GM19452 (cell line): ENCODE data around the gene CHD9.
"Not testable (repeated sequence)": the region's sequence is repeated elsewhere in the genome, so short reads cannot be mapped to it uniquely, and the experiment has no call there.

Experiments used
- ATAC-seq: cut with Tn5 transposase; IDR thresholded peaks from one replicate; pipeline ENCODE4 v1.9.1; 2021; ENCODE audit not compliant: unreplicated experiment

The CHD9 gene

DNA sequence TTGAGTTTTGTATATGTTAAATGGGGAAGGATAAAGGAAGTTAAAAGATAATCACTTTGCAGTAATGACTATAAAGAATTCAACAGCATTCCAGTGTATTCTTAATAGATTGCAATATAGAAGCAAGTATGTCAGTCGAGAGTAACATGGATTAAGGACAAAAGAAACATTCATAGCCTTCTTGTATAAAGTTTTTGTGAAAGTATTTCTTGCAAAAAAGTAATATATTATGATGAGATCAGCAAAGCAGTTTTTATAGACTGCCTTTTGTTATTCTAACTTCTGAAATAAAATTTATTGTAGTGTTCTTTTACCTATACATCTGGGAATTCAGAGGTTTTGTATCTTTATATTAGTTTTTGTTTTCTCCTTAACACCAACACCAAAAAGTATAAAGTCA lies 194.5 kb downstream of the CHD9 start:
- no peak for ATAC-seq

DNA sequence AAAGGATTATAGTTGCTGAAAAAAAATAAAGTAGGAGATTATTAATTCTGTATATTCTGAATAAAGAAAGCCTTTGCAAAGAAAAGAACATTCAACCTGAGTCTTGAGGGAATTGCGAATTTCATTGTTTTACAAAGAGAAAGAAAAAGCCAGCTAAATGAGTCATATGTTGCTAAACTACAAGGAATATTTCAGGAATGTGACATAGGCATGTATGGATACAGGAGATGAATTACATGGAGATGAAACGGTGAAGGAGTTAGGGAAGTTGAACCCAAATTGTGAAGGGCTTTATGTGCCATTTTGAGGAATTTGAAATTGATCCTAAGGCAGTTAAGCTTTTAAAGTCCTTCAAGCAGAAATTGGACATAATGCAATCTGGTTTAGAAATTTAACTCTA lies 202.2 kb downstream of the CHD9 start:
- no peak for ATAC-seq

DNA sequence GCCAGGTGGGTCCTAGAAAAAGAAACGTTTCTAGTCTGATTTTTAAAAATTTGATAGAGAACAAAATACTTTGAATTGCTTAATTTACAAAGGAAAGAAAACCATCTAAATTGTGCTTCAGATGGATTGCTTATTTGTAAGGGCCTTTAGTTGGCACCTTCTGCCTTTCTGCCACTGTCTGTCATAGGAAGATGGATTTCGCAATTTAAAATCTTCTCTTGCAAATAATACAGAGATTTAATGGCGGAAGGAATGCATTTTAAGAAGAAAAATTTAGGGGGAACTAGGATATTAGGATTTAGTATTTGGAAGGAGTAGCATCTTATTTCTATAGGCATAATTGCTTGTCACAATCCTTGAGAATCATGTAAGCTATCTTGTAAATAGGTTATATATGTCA lies 204.0 kb downstream of the CHD9 start:
- no peak for ATAC-seq

- no peak for ATAC-seq
Observed at GRCh38 chr16:53261276-53261675, 206.5 kb downstream of the CHD9 start.

GRCh38 chr16:53262645-53263044 lies 207.9 kb downstream of the CHD9 start:
- no peak for ATAC-seq

DNA sequence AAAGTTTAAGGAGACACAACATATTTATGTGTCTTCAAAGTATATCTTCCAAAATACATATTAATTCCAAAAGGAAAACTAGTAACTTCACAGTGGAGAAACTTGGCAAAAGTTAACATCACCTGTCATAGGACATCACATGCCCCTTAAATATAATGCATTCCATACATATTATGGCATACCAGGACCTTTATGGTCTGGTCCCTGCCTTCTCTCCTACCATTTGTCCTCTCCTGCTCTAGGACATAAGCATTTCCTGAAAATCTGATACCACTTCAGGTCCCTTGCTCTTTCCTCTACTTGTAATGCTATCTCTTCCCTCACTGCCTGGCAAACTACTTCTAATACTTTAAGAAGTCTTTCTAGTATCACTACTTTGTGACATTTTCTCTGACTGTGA lies 211.4 kb downstream of the CHD9 start:
- ATAC-seq, result no peak

GRCh38 chr16:53278498-53278897 lies 223.7 kb downstream of the CHD9 start:
- not testable (repeated sequence) for ATAC-seq

GRCh38 chr16:53281280-53281679 lies 226.5 kb downstream of the CHD9 start:
- ATAC-seq, result no peak

DNA sequence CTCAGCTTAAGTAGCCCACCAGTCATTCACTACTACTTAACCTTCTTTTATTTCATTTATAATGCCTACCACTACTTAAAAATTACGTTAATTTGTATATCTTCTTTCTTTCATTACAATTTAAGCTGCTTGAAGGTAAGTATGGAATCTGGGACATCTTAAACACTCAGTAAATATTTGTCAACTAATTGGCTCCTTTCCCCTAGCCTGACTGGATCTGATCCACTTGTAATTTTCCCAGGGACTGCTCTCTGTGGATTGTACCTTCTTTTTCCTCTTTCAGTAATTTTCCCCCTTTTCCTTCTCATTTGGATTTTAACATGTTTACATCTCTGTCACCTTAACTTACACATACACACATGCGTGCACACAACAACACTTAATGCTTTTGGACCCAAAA lies 227.1 kb downstream of the CHD9 start:
- no peak for ATAC-seq

GRCh38 chr16:53282328-53282727 lies 227.5 kb downstream of the CHD9 start:
- no peak for ATAC-seq

- no peak for ATAC-seq
Observed at GRCh38 chr16:53282975-53283946, 228.5 kb downstream of the CHD9 start.

- ATAC-seq, result no peak
Observed at GRCh38 chr16:53285236-53285635, 230.4 kb downstream of the CHD9 start.

DNA sequence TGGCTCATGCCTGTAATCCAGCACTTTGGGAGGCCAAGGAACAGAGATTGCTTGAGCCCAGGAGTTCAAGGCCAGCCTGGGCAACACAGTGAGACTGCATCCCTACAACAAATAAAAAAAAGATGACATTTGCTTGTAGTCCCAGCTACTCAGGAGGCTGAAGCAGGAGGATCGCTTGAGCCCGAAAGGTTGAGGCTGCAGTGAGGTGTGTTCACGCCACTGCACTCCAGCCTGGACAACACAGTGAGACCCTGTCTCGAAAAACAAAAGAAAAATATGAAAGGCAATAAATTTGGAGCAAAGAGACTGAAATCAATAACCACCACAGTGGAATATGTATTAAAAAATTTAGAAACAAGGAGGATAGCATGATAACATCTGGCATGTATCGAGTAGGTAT lies 235.7 kb downstream of the CHD9 start:
- no peak for ATAC-seq

DNA sequence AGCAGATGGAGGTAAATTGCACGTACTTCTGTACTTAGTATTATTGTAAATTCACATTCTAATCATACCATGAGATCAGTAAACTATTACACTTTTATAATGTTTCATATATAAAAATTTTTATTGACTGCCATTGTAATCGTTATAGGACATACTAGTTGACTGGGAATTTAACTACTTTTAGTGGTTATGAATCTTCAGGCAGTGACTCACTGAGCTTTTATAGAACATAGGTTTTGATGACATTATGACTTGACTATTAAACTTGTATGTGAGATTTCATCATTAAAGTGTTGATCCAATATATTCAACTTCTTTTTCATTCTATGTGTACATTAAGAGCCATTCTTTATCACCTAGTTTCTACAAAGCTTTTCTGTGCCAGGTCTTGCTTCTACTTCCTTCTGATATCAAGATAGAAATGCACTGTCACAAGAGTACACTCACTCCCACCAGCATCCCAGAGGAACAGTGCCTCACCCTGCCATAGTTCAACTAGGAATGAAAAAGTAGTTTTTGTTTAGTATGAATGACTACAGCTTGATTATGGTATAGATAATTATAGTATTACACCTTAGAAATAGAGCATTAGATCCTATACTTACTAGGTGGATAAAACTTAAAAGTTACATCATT lies 237.1 kb downstream of the CHD9 start:
- no peak for ATAC-seq

DNA sequence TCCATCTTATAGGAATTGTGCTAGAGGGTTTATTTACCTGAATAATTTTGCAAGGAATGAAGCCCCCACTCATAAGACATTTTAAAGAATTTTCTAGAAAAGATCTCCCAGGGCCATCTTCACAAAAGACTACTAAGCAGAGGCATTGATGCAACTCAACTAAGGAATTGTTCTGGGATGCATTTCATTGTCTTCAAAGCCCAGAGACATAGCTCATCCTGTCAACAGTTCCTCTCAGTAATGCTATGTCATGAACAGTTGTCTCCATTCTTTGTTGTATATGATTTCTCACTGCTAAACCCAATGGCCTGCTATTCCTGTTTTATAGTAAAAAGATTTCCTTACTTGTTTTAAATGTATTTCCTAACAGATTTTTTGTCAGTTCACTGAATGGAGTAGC lies 242.7 kb downstream of the CHD9 start:
- ATAC-seq, result no peak

DNA sequence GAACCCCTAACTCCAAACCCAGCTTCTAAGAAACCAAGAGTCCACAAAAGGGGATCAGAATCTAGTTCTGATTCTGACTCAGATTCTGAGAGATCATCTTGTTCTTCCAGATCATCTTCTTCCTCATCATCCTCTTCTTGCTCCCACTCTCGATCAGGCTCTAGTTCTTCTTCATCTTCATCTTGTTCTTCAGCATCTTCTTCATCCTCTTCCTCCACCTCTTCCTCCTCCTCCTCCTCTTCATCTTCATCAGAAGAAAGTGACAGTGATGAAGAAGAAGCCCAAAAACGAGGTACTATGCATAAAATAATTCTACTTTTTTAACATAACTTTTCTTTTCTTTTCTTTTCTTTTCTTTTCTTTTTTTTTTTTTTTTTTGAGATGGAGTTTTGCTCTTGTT lies 249.5 kb downstream of the CHD9 start:
- ATAC-seq, result no peak

DNA sequence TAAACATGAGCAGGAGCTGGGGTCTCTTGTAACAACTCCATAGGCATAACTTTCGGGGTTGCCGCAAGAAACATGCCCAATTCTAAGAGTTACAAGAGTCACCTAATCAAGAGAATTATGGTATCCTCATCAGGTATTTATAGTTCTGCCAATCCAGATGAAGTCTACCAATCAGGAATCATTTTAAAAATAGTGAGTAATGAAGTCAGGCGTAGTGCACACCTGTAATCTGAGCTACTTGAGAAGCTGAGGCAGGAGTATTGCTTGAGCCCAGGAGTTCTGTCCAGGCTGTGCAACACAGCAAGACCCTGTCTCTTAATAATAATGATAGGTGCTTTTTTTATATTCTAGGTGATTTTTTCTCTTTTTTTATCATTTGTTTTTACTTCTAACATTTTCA lies 251.0 kb downstream of the CHD9 start:
- no peak for ATAC-seq

- no peak for ATAC-seq
Observed at GRCh38 chr16:53309457-53309856, 254.7 kb downstream of the CHD9 start.

DNA sequence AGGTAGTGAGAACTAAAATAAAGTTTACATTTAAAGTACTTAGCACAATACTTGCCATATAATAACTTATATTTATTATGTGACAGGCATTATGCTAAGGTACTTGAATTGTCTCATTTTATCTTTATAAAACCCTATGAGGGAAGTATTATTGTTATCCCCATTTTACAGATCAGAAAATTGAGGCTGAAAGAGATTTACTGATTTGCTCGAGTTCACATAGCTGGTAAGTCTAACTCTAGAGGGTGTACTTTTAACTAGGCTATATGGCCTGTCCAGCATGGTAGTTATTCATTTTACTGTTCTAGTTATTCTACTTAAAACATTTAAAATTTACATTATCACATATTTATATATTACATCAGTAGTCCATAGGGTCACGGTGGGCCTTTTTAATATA lies 266.2 kb downstream of the CHD9 start:
- no peak for ATAC-seq

- no peak for ATAC-seq
Observed at GRCh38 chr16:53323924-53324323, 269.1 kb downstream of the CHD9 start.

- ATAC-seq, result not testable (repeated sequence)
Observed at GRCh38 chr16:53330991-53331390, 276.2 kb downstream of the CHD9 start.

- no peak for ATAC-seq
Observed at GRCh38 chr16:53334581-53334980, 279.8 kb downstream of the CHD9 start.
